ENCODE data around the gene NRN1L. TPM values are rescaled to one million over a fixed set of nuclear protein-coding genes. Genes with fewer than 3 reads are reported as not detected.

Gene NRN1L
- total RNA-seq, 1 experiment from 2014 or later = 1.4 TPM

DNA sequence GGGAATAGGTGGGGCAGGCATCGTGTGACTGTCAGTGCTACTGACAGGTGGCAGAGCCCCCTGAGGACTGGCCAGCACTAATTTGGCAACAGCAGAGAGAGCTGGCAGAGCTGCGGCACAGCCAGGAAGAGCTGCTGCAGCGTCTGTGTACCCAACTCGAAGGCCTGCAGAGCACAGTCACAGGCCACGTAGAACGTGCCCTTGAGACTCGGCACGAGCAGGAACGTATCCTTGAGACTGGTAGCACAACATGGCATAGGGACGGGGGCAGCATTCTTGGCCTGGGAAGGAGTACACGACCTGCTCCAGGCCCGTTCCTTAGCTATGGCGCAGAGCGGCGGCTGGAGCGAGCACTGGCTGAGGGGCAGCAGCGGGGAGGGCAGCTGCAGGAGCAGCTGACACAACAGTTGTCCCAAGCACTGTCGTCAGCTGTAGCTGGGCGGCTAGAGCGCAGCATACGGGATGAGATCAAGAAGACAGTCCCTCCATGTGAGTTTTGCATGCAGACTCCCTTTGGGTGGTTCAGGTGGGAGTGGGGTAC lies 3.0 kb upstream of the NRN1L start:
- RAD21 ChIA-PET (ENCODE audit: low non-redundant PET in 1 of 2, low total read pairs in 2 of 2, uncharacterized antibody in 2 of 2, unreplicated experiment in 2 of 2) = no interaction called here
- Histone ChIP-seq H3K9me3 (ENCODE audit: control insufficient read depth in 1 of 2, insufficient read depth in 1 of 2, low read depth in 1 of 2, low read length in 2 of 2) (no peaks in the 10 kb centered on the region), H3K79me2 (ENCODE audit: insufficient read depth, low read length) (peaks cover under 1% of the 10 kb centered on the region; the same call in 1 of the 2 replicates), H3K4me2 (ENCODE audit: low read length) (no peak overlapping the region), H3K9me2 (ENCODE audit: insufficient read depth) (no peaks in the 10 kb centered on the region), H2AFZ (ENCODE audit: low read depth, low read length, poor library complexity, severe bottlenecking) (no peak overlapping the region), H3K9ac (ENCODE audit: low read length) (no peak overlapping the region), H3K36me3 (ENCODE audit: control insufficient read depth in 1 of 2, insufficient read depth in 2 of 2, low read length in 2 of 2) (peaks cover 44 to 66% of the 10 kb centered on the region in 2 experiments; a peak in 3 of 4 replicates), H4K20me1 (ENCODE audit: insufficient read depth) (peaks cover 3% of the 10 kb centered on the region; the same call in 1 of the 2 replicates), H3K27ac (ENCODE audit: low read depth, low read length) (no peak overlapping the region), H3K4me1 (ENCODE audit: control insufficient read depth in 1 of 2, insufficient read depth in 2 of 2, low read length in 2 of 2) (no peaks in the 10 kb centered on the region), H3K27me3 (ENCODE audit: insufficient read depth, low read length) (no peaks in the 10 kb centered on the region), H3K4me3 (replicated peaks in 1 of 2; ENCODE audit: low read depth in 1 of 2, low read length in 2 of 2) (no peak overlapping the region)
- DNase-seq (ENCODE audit: low read depth, low spot score) (no peak), ATAC-seq (no peak)
- CTCF ChIA-PET = no interaction called here
- POLR2A ChIA-PET = no interaction called here
- no peak for TF ChIP-seq ZNF274 (IDR thresholded peaks at IDR 0.05; ENCODE audit: low read depth, low read length)
- TF ChIP-seq FOSL1 (IDR thresholded peaks at IDR 0.05; ENCODE audit: low read depth) = no peak
- TF ChIP-seq ELF1 (IDR thresholded peaks at IDR 0.05; ENCODE audit: borderline replicate concordance, low read depth) = no peak
- TF ChIP-seq SIN3A (IDR thresholded peaks at IDR 0.05; ENCODE audit: low read depth) = no peak
- TF ChIP-seq POLR2AphosphoS5 (IDR thresholded peaks at IDR 0.05; ENCODE audit: low read depth, low read length) = no peak
- TF ChIP-seq SRF (IDR thresholded peaks at IDR 0.05; ENCODE audit: low read depth) = no peak
- TF ChIP-seq, protein P1, sequence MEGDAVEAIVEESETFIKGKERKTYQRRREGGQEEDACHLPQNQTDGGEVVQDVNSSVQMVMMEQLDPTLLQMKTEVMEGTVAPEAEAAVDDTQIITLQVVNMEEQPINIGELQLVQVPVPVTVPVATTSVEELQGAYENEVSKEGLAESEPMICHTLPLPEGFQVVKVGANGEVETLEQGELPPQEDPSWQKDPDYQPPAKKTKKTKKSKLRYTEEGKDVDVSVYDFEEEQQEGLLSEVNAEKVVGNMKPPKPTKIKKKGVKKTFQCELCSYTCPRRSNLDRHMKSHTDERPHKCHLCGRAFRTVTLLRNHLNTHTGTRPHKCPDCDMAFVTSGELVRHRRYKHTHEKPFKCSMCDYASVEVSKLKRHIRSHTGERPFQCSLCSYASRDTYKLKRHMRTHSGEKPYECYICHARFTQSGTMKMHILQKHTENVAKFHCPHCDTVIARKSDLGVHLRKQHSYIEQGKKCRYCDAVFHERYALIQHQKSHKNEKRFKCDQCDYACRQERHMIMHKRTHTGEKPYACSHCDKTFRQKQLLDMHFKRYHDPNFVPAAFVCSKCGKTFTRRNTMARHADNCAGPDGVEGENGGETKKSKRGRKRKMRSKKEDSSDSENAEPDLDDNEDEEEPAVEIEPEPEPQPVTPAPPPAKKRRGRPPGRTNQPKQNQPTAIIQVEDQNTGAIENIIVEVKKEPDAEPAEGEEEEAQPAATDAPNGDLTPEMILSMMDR (IDR thresholded peaks at IDR 0.05 in 2 of 3, conservative IDR thresholded peaks at IDR 0.05 in 1 of 3; ENCODE audit: borderline replicate concordance in 1 of 3, insufficient read depth in 1 of 3, low read depth in 2 of 3, low read length in 2 of 3) = no peak
- TF ChIP-seq, protein P2, sequence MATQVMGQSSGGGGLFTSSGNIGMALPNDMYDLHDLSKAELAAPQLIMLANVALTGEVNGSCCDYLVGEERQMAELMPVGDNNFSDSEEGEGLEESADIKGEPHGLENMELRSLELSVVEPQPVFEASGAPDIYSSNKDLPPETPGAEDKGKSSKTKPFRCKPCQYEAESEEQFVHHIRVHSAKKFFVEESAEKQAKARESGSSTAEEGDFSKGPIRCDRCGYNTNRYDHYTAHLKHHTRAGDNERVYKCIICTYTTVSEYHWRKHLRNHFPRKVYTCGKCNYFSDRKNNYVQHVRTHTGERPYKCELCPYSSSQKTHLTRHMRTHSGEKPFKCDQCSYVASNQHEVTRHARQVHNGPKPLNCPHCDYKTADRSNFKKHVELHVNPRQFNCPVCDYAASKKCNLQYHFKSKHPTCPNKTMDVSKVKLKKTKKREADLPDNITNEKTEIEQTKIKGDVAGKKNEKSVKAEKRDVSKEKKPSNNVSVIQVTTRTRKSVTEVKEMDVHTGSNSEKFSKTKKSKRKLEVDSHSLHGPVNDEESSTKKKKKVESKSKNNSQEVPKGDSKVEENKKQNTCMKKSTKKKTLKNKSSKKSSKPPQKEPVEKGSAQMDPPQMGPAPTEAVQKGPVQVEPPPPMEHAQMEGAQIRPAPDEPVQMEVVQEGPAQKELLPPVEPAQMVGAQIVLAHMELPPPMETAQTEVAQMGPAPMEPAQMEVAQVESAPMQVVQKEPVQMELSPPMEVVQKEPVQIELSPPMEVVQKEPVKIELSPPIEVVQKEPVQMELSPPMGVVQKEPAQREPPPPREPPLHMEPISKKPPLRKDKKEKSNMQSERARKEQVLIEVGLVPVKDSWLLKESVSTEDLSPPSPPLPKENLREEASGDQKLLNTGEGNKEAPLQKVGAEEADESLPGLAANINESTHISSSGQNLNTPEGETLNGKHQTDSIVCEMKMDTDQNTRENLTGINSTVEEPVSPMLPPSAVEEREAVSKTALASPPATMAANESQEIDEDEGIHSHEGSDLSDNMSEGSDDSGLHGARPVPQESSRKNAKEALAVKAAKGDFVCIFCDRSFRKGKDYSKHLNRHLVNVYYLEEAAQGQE (IDR thresholded peaks at IDR 0.05; ENCODE audit: low read depth) = no peak
- TF ChIP-seq CEBPB (IDR thresholded peaks at IDR 0.05; ENCODE audit: low read depth) = no peak
- no peak for TF ChIP-seq EZH2 (IDR thresholded peaks at IDR 0.05)
- TF ChIP-seq YY1 (IDR thresholded peaks at IDR 0.05; ENCODE audit: extremely low read depth, insufficient replicate concordance, low read depth, low read length) = no peak
- TF ChIP-seq, protein P3, sequence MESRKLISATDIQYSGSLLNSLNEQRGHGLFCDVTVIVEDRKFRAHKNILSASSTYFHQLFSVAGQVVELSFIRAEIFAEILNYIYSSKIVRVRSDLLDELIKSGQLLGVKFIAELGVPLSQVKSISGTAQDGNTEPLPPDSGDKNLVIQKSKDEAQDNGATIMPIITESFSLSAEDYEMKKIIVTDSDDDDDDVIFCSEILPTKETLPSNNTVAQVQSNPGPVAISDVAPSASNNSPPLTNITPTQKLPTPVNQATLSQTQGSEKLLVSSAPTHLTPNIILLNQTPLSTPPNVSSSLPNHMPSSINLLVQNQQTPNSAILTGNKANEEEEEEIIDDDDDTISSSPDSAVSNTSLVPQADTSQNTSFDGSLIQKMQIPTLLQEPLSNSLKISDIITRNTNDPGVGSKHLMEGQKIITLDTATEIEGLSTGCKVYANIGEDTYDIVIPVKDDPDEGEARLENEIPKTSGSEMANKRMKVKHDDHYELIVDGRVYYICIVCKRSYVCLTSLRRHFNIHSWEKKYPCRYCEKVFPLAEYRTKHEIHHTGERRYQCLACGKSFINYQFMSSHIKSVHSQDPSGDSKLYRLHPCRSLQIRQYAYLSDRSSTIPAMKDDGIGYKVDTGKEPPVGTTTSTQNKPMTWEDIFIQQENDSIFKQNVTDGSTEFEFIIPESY (IDR thresholded peaks at IDR 0.05; ENCODE audit: extremely low read depth, insufficient replicate concordance, low read length) = no peak
- TF ChIP-seq SP1 (IDR thresholded peaks at IDR 0.05; ENCODE audit: low read depth) = no peak
- no peak for TF ChIP-seq CBX3 (IDR thresholded peaks at IDR 0.05; ENCODE audit: low read depth)
- TSS peak; percentile 4 for BruUV-seq (replicated peaks)
- intact Hi-C loops (cut with micrococcal nuclease) = loop anchor here (10.0 kb wide), 1 partner anchor 343 kb away; no protein-coding TSS in a partner anchor

Measured in HCT116 (cell line).